Panc1 (cell line): ENCODE measurements around the gene AP3S1. TPM values are rescaled to one million over a fixed set of nuclear protein-coding genes. Genes with fewer than 3 reads are reported as not detected.

Experiments
- ATAC-seq: fragments of 200-7000 bp; cut with Tn5 transposase; 2 replicates; pipeline ENCODE4 v1.9.1; 2020; ENCODE audit warnings: mild to moderate bottlenecking, moderate library complexity
- BruUV-seq: library from RNA; stranded (reverse); fragments of 400-500 nt; replicated peaks from 2 replicates; lab custom pipeline; 2021; lab: Mats Ljungman, UMichigan
- CTCF ChIA-PET: fragments of 300-600 bp; sonication (Branson Sonifier 250); formaldehyde crosslinking; loops from one replicate; lab custom pipeline; 2022; ENCODE audit warnings: antibody characterized with exemption; lab: Charles Lee
- POLR2A ChIA-PET: fragments of 300-600 bp; sonication (Branson Sonifier 250); formaldehyde crosslinking; loops from one replicate; lab custom pipeline; 2022; ENCODE audit warnings: antibody characterized with exemption; lab: Charles Lee
- DNase-seq: peaks from one replicate; pipeline ENCODE4 v3.0.0-alpha.2; 2010; ENCODE audit warnings: low read depth, low spot score
- H3K27ac ChIP-seq: 2 replicates; pipeline ENCODE4 v1.5.1; 2011; ENCODE audit warnings: mild to moderate bottlenecking, low read length, inconsistent platforms
- H3K27me3 ChIP-seq: fragments of 200-500 bp; sonication (Bioruptor generic); 2 replicates; pipeline ENCODE4 v1.6.0; 2014; ENCODE audit warnings: low read length, inconsistent platforms; ENCODE audit not compliant: control insufficient read depth, insufficient read depth
- H3K36me3 ChIP-seq: fragments of 200-500 bp; sonication (Bioruptor generic); 2 replicates; pipeline ENCODE4 v1.5.1; 2014; ENCODE audit warnings: inconsistent platforms, mild to moderate bottlenecking, low read length, moderate library complexity; ENCODE audit not compliant: control insufficient read depth, insufficient read depth
- H3K4me1 ChIP-seq: 2 replicates; pipeline ENCODE4 v1.5.1; 2011; ENCODE audit warnings: inconsistent platforms, mild to moderate bottlenecking, low read length, moderate library complexity; ENCODE audit not compliant: control insufficient read depth, insufficient read depth
- H3K4me3 ChIP-seq, 2 experiments: 2 replicates each; pipeline ENCODE4 v1.5.1; 2011 to 2012; ENCODE audit warnings: low read depth in 2 of 2, low read length in 2 of 2, mild to moderate bottlenecking in 2 of 2, inconsistent platforms in 1 of 2, moderate library complexity in 1 of 2
- H3K9me3 ChIP-seq: fragments of 200-500 bp; sonication (Bioruptor generic); 2 replicates; pipeline ENCODE4 v1.5.1; 2014; ENCODE audit warnings: low read depth, mild to moderate bottlenecking, inconsistent platforms, low read length, moderate library complexity; ENCODE audit not compliant: control insufficient read depth, insufficient read depth
- POLR2AphosphoS5 ChIP-seq: IDR thresholded peaks from 2 replicates; pipeline ENCODE4 v1.6.1; 2012; ENCODE audit warnings: mild to moderate bottlenecking, low read depth, low read length, moderate library complexity
- SIN3A ChIP-seq: IDR thresholded peaks from 2 replicates; pipeline ENCODE4 v1.6.1; 2012; ENCODE audit warnings: low read depth, mild to moderate bottlenecking, low read length, moderate library complexity, borderline replicate concordance; ENCODE audit not compliant: insufficient read depth
- TCF7L2 ChIP-seq: IDR thresholded peaks from 2 replicates; pipeline ENCODE4 v1.6.1; 2011; ENCODE audit warnings: mild to moderate bottlenecking, low read depth, low read length, inconsistent platforms
- in situ Hi-C: cut with HindIII; loops from 2 replicates; pipeline ENCODE4 v1.10.0; 2016; ENCODE audit warnings: low sequenced_read_pairs, low pct_unique_long_range_greater_than_20kb
- intact Hi-C: fragments of 100-400 bp; cut with micrococcal nuclease; formaldehyde crosslinking; loops from one replicate; pipeline ENCODE4 v1.10.0; 2022; ENCODE audit not compliant: unreplicated experiment
- total RNA-seq: library from RNA; stranded (reverse); gene quantifications from one replicate; pipeline ENCODE4 v1.2.1, GENCODE V29; 2021; ENCODE audit not compliant: unreplicated experiment
- TF ChIP-seq, protein P1 (sequence below): fragments of 450-650 bp; IDR thresholded peaks from 2 replicates; pipeline ENCODE4 v1.5.1; 2017; ENCODE audit warnings: mild to moderate bottlenecking
- TF ChIP-seq, protein P2 (sequence below), 2 experiments: IDR thresholded peaks; 2 replicates each; pipeline ENCODE4 v1.6.1; 2011 to 2012; ENCODE audit warnings: low read depth in 2 of 2, control low read depth in 1 of 2, low read length in 1 of 2, mild to moderate bottlenecking in 1 of 2, moderate library complexity in 1 of 2; ENCODE audit not compliant: insufficient read depth in 1 of 2

AP3S1 gene
- total RNA-seq, 1 experiment from 2014 or later: 88.8 TPM

DNA sequence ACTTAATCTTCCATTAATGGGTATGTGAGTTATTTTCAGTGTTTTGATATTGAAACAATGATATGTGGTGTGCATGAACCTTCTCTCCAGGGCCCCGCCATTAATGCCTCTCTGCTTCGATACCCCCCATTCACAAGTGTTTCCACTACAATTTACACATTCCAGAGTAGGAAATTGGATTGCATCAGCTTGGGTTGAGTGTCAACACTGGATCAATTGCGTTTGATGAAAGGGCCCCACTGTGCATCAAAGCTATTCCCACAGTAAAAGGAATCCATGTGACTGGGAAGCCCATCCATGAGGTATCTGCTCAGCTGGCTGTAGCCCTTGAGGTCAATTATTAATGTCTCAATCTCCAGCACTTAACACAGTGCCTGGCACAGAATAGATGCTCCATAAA, 102.8 kb downstream of the AP3S1 start:
- DNase-seq (no peak), ATAC-seq (no peak)
- Histone ChIP-seq H3K4me1 (no peaks in the 10 kb centered on the region), H3K4me3 (no peak overlapping the region), H3K27ac (no peak overlapping the region), H3K9me3 (no peaks in the 10 kb centered on the region), H3K36me3 (no peaks in the 10 kb centered on the region), H3K27me3 (no peaks in the 10 kb centered on the region)
- intact Hi-C loops: no loop called here
- TF ChIP-seq, protein P1, sequence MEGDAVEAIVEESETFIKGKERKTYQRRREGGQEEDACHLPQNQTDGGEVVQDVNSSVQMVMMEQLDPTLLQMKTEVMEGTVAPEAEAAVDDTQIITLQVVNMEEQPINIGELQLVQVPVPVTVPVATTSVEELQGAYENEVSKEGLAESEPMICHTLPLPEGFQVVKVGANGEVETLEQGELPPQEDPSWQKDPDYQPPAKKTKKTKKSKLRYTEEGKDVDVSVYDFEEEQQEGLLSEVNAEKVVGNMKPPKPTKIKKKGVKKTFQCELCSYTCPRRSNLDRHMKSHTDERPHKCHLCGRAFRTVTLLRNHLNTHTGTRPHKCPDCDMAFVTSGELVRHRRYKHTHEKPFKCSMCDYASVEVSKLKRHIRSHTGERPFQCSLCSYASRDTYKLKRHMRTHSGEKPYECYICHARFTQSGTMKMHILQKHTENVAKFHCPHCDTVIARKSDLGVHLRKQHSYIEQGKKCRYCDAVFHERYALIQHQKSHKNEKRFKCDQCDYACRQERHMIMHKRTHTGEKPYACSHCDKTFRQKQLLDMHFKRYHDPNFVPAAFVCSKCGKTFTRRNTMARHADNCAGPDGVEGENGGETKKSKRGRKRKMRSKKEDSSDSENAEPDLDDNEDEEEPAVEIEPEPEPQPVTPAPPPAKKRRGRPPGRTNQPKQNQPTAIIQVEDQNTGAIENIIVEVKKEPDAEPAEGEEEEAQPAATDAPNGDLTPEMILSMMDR: no peak
- TF ChIP-seq POLR2AphosphoS5 (no peak), SIN3A (no peak), TCF7L2 (no peak)
- TF ChIP-seq, protein P2, sequence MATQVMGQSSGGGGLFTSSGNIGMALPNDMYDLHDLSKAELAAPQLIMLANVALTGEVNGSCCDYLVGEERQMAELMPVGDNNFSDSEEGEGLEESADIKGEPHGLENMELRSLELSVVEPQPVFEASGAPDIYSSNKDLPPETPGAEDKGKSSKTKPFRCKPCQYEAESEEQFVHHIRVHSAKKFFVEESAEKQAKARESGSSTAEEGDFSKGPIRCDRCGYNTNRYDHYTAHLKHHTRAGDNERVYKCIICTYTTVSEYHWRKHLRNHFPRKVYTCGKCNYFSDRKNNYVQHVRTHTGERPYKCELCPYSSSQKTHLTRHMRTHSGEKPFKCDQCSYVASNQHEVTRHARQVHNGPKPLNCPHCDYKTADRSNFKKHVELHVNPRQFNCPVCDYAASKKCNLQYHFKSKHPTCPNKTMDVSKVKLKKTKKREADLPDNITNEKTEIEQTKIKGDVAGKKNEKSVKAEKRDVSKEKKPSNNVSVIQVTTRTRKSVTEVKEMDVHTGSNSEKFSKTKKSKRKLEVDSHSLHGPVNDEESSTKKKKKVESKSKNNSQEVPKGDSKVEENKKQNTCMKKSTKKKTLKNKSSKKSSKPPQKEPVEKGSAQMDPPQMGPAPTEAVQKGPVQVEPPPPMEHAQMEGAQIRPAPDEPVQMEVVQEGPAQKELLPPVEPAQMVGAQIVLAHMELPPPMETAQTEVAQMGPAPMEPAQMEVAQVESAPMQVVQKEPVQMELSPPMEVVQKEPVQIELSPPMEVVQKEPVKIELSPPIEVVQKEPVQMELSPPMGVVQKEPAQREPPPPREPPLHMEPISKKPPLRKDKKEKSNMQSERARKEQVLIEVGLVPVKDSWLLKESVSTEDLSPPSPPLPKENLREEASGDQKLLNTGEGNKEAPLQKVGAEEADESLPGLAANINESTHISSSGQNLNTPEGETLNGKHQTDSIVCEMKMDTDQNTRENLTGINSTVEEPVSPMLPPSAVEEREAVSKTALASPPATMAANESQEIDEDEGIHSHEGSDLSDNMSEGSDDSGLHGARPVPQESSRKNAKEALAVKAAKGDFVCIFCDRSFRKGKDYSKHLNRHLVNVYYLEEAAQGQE (IDR thresholded peaks at IDR 0.05; ENCODE audit: insufficient read depth in 1 of 2, low read depth in 2 of 2, low read length in 1 of 2): no peak
- BruUV-seq: no TSS peak
- ChIA-PET POLR2A (no interaction called here), CTCF (no interaction called here)
- in situ Hi-C loops: no loop called here

DNA sequence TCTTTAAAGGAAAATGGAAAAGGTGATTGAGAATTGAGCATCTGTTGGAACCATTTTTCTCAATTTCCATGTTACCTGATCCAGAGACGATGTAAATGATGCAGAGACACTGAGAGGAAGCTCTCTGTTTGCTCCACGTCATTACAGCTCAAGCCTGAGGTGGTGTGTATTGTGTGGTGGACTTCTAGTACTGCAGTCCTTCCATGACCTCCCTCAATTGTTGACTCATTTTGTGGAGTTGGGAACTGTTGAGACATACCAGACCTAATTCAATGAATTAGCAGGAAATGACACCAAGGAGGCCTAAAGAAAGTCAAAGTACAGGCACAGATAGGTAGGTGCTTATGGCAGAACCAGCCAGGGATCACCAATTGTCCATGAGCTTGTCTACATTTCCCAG, 104.9 kb downstream of the AP3S1 start:
- no peak for ATAC-seq
- TF ChIP-seq SIN3A (no peak), POLR2AphosphoS5 (no peak), TCF7L2 (no peak)
- TF ChIP-seq, protein P1: no peak
- TF ChIP-seq, protein P2 (IDR thresholded peaks at IDR 0.05; ENCODE audit: insufficient read depth in 1 of 2, low read depth in 2 of 2, low read length in 1 of 2): no peak
- no peaks in the 10 kb centered on the region for H3K4me1 ChIP-seq
- in situ Hi-C loops: no loop called here
- H3K4me3 ChIP-seq: no peak overlapping the region
- no peak for DNase-seq
- no peaks in the 10 kb centered on the region for H3K9me3 ChIP-seq
- H3K36me3 ChIP-seq: no peaks in the 10 kb centered on the region
- ChIA-PET CTCF (no interaction called here), POLR2A (no interaction called here)
- intact Hi-C loops: no loop called here
- no peak overlapping the region for H3K27ac ChIP-seq
- BruUV-seq: no TSS peak
- no peaks in the 10 kb centered on the region for H3K27me3 ChIP-seq
